Panc1 (cell line): ENCODE data around the gene IL16.

Experiments
- CTCF ChIP-seq: fragments of 450-650 bp; IDR thresholded peaks from 2 replicates; pipeline ENCODE4 v1.5.1; 2017; ENCODE audit warnings: mild to moderate bottlenecking
- POLR2AphosphoS5 ChIP-seq: IDR thresholded peaks from 2 replicates; pipeline ENCODE4 v1.6.1; 2012; ENCODE audit warnings: mild to moderate bottlenecking, low read depth, low read length, moderate library complexity
- SIN3A ChIP-seq: IDR thresholded peaks from 2 replicates; pipeline ENCODE4 v1.6.1; 2012; ENCODE audit warnings: low read depth, mild to moderate bottlenecking, low read length, moderate library complexity, borderline replicate concordance; ENCODE audit not compliant: insufficient read depth
- TCF7L2 ChIP-seq: IDR thresholded peaks from 2 replicates; pipeline ENCODE4 v1.6.1; 2011; ENCODE audit warnings: mild to moderate bottlenecking, low read depth, low read length, inconsistent platforms
- TF ChIP-seq, protein P1 (sequence below), 2 experiments: IDR thresholded peaks; 2 replicates each; pipeline ENCODE4 v1.6.1; 2011 to 2012; ENCODE audit warnings: low read depth in 2 of 2, control low read depth in 1 of 2, low read length in 1 of 2, mild to moderate bottlenecking in 1 of 2, moderate library complexity in 1 of 2; ENCODE audit not compliant: insufficient read depth in 1 of 2

- TF ChIP-seq CTCF (no peak), POLR2AphosphoS5 (no peak), SIN3A (no peak), TCF7L2 (no peak)
- TF ChIP-seq, protein P1, sequence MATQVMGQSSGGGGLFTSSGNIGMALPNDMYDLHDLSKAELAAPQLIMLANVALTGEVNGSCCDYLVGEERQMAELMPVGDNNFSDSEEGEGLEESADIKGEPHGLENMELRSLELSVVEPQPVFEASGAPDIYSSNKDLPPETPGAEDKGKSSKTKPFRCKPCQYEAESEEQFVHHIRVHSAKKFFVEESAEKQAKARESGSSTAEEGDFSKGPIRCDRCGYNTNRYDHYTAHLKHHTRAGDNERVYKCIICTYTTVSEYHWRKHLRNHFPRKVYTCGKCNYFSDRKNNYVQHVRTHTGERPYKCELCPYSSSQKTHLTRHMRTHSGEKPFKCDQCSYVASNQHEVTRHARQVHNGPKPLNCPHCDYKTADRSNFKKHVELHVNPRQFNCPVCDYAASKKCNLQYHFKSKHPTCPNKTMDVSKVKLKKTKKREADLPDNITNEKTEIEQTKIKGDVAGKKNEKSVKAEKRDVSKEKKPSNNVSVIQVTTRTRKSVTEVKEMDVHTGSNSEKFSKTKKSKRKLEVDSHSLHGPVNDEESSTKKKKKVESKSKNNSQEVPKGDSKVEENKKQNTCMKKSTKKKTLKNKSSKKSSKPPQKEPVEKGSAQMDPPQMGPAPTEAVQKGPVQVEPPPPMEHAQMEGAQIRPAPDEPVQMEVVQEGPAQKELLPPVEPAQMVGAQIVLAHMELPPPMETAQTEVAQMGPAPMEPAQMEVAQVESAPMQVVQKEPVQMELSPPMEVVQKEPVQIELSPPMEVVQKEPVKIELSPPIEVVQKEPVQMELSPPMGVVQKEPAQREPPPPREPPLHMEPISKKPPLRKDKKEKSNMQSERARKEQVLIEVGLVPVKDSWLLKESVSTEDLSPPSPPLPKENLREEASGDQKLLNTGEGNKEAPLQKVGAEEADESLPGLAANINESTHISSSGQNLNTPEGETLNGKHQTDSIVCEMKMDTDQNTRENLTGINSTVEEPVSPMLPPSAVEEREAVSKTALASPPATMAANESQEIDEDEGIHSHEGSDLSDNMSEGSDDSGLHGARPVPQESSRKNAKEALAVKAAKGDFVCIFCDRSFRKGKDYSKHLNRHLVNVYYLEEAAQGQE (IDR thresholded peaks at IDR 0.05; ENCODE audit: insufficient read depth in 1 of 2, low read depth in 2 of 2, low read length in 1 of 2) = no peak
Measured at GRCh38 chr15:81316267-81316666, 119.6 kb downstream of the IL16 start.
